NT2/D1 (cell line): Measurements from ENCODE around the gene APP.

Experiments
- YY1 ChIP-seq: IDR thresholded peaks from 2 replicates; pipeline ENCODE4 v1.6.1; 2011; ENCODE audit not compliant: insufficient read length, insufficient read depth
- ZNF274 ChIP-seq: IDR thresholded peaks from 2 replicates; pipeline ENCODE4 v1.6.1; 2011; ENCODE audit warnings: mild to moderate bottlenecking, low read depth, low read length

GRCh38 chr21:26185446-26185845, 14.9 kb upstream of the APP start:
- TF ChIP-seq ZNF274 (no peak), YY1 (no peak)
